CD4-positive, alpha-beta T cell (primary cell): ENCODE results near the gene NCK2. TPM values are rescaled to one million over a fixed set of nuclear protein-coding genes. Genes with fewer than 3 reads are reported as not detected.

Source experiments
- ATAC-seq: fragments of 200-7000 bp; cut with Tn5 transposase; one replicate; pipeline ENCODE4 v1.10.0; 2022; ENCODE audit warnings: mild to moderate bottlenecking; ENCODE audit not compliant: poor library complexity
- CTCF ChIA-PET: fragments of 350-600 bp; sonication (Branson Sonifier 250); formaldehyde crosslinking; loops from one replicate; lab custom pipeline; 2021; ENCODE audit warnings: antibody characterized with exemption, inconsistent platforms; lab: Charles Lee
- POLR2A ChIA-PET: fragments of 350-600 bp; sonication (Branson Sonifier 250); formaldehyde crosslinking; loops from one replicate; lab custom pipeline; 2021; ENCODE audit warnings: antibody characterized with exemption, inconsistent platforms; lab: Charles Lee
- DNase-seq, 14 experiments: peaks; one replicate each; pipeline ENCODE4 v3.0.0-alpha.2; 2013 to 2020; ENCODE audit warnings: mixed read lengths in 2 of 14
- H3K27ac ChIP-seq, 2 donors: one replicate each; pipeline versions ENCODE4 v1.5.1 to v1.7.0; 2013; ENCODE audit warnings: low read length in 2 of 2, low read depth in 1 of 2, mild to moderate bottlenecking in 1 of 2
- H3K27me3 ChIP-seq, 2 experiments: 1 replicate in 1 of 2; 2 replicates in 1 of 2; pipeline versions ENCODE4 v1.6.1 to v1.7.0; 2013; ENCODE audit warnings: low read length in 2 of 2, control low read depth in 1 of 2, mild to moderate bottlenecking in 1 of 2, moderate library complexity in 1 of 2; ENCODE audit not compliant: insufficient read depth in 2 of 2, control insufficient read depth in 1 of 2
- H3K36me3 ChIP-seq: one replicate; pipeline ENCODE4 v1.6.1; 2013; ENCODE audit warnings: low read length, control low read depth; ENCODE audit not compliant: insufficient read depth
- H3K4me1 ChIP-seq: one replicate; pipeline ENCODE4 v1.6.1; 2013; ENCODE audit warnings: low read length, control low read depth; ENCODE audit not compliant: insufficient read depth
- H3K4me3 ChIP-seq: one replicate; pipeline ENCODE4 v1.5.1; 2013; ENCODE audit warnings: mild to moderate bottlenecking, low read length, moderate library complexity
- H3K9me3 ChIP-seq, 2 experiments: 1 replicate in 1 of 2; 2 replicates in 1 of 2; pipeline versions ENCODE4 v1.6.1 to v1.7.0; 2013; ENCODE audit warnings: low read length in 2 of 2, mild to moderate bottlenecking in 2 of 2, control low read depth in 1 of 2, moderate library complexity in 1 of 2; ENCODE audit not compliant: control insufficient read depth in 1 of 2, insufficient read depth in 1 of 2
- H3K27ac Mint-ChIP-seq: one replicate; pipeline ENCODE4 v1.8.0; 2020; ENCODE audit warnings: mixed read lengths
- H3K27me3 Mint-ChIP-seq: one replicate; pipeline ENCODE4 v1.8.0; 2021; ENCODE audit warnings: mixed read lengths
- H3K36me3 Mint-ChIP-seq: one replicate; pipeline ENCODE4 v1.8.0; 2021; ENCODE audit warnings: low read depth, mixed read lengths
- H3K4me1 Mint-ChIP-seq: one replicate; pipeline ENCODE4 v1.8.0; 2021; ENCODE audit warnings: low read depth, mixed read lengths
- H3K4me3 Mint-ChIP-seq: one replicate; pipeline ENCODE4 v1.8.0; 2020; ENCODE audit warnings: mild to moderate bottlenecking, mixed read lengths
- H3K9me3 Mint-ChIP-seq: one replicate; pipeline ENCODE4 v1.8.0; 2020; ENCODE audit warnings: mixed read lengths
- intact Hi-C, 2 experiments: fragments of 100-400 bp; cut with DNase I in 1 of 2; cut with micrococcal nuclease in 1 of 2; formaldehyde crosslinking; loops; one replicate each; pipeline versions ENCODE4 v1.15.1 to v1.9.0; 2023 to 2025; cut with DNase I, micrococcal nuclease
- total RNA-seq, 174 experiments: library from RNA in 2 of 174; stranded (reverse) in 2 of 174; gene quantifications; one replicate each; pipeline ENCODE4 v1.2.3 and lab custom pipeline; 2021 to 2026
- TF ChIP-seq, protein P1 (sequence below): fragments of 200-600 bp; IDR thresholded peaks from one replicate; pipeline ENCODE4 v1.8.0; 2022; ENCODE audit warnings: antibody characterized with exemption, mild to moderate bottlenecking

Gene NCK2
- total RNA-seq, 2 experiments from 2014 or later: 92.1 to 92.3 TPM

DNA sequence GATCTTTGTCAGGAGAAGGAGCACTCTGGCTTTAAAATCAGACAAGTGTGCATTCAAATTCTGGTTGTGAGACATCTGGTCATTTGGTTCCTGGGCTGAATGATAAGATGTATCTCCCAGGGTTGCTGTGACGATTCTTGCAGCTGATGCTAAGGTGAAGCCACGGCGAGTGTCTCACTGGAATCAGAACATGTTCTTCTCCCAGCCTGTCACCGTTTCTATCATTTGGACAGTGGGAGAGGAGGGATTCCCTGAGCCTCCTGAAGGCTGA, 68.3 kb downstream of the NCK2 start:
- peaks cover 60% of the 10 kb centered on the region for H3K36me3 Mint-ChIP-seq
- TF ChIP-seq, protein P1, sequence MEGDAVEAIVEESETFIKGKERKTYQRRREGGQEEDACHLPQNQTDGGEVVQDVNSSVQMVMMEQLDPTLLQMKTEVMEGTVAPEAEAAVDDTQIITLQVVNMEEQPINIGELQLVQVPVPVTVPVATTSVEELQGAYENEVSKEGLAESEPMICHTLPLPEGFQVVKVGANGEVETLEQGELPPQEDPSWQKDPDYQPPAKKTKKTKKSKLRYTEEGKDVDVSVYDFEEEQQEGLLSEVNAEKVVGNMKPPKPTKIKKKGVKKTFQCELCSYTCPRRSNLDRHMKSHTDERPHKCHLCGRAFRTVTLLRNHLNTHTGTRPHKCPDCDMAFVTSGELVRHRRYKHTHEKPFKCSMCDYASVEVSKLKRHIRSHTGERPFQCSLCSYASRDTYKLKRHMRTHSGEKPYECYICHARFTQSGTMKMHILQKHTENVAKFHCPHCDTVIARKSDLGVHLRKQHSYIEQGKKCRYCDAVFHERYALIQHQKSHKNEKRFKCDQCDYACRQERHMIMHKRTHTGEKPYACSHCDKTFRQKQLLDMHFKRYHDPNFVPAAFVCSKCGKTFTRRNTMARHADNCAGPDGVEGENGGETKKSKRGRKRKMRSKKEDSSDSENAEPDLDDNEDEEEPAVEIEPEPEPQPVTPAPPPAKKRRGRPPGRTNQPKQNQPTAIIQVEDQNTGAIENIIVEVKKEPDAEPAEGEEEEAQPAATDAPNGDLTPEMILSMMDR: no peak
- no peaks in the 10 kb centered on the region for H3K9me3 Mint-ChIP-seq
- no peaks in the 10 kb centered on the region for H3K9me3 ChIP-seq
- intact Hi-C loops: no loop called here
- H3K4me3 ChIP-seq: no peak overlapping the region
- H3K27me3 Mint-ChIP-seq: no peaks in the 10 kb centered on the region
- H3K4me1 ChIP-seq: peaks cover 77% of the 10 kb centered on the region
- H3K4me1 Mint-ChIP-seq: peaks cover 94% of the 10 kb centered on the region
- ChIA-PET CTCF (no interaction called here), POLR2A (interaction anchor here (2.6 kb wide), 1 partner anchor 13 kb away, joined by 7 read pairs; no protein-coding TSS in a partner anchor)
- no peak overlapping the region for H3K4me3 Mint-ChIP-seq
- ATAC-seq: no peak
- peak overlapping the region; percentile 98 for H3K27ac Mint-ChIP-seq
- peaks cover 36% of the 10 kb centered on the region for H3K36me3 ChIP-seq
- DNase-seq: no peak
- H3K27me3 ChIP-seq: no peaks in the 10 kb centered on the region
- peak overlapping the region in 1 of 2 donors; percentile 12 for H3K27ac ChIP-seq

DNA sequence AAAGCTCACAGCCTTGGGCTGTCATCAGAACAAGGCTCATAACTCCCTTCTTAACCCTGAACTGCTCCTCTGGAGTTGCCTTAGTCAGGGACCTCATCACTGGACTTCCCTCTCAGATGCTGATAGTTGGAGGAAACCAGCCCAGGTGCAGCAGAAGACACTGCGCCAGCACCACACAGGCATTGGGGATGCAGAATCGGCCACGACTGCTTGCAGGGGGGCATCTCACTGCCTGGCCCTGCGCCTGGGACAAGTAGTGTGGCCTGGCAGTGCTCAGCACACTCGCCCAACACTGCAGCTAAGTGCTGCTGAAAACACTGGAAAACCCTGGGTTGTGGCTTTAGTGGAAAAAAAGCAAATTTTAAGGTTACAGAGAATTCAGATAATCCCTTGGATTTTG, 68.7 kb downstream of the NCK2 start:
- H3K36me3 Mint-ChIP-seq: peaks cover 60% of the 10 kb centered on the region
- H3K36me3 ChIP-seq: peaks cover 36% of the 10 kb centered on the region
- ChIA-PET CTCF (no interaction called here), POLR2A (no interaction called here)
- no peak overlapping the region for H3K4me3 ChIP-seq
- TF ChIP-seq, protein P1: no peak
- peaks cover 90% of the 10 kb centered on the region for H3K4me1 Mint-ChIP-seq
- H3K4me3 Mint-ChIP-seq: no peak overlapping the region
- H3K27ac Mint-ChIP-seq: peak overlapping the region; percentile 98
- no peaks in the 10 kb centered on the region for H3K9me3 ChIP-seq
- peaks cover 73% of the 10 kb centered on the region for H3K4me1 ChIP-seq
- no peaks in the 10 kb centered on the region for H3K9me3 Mint-ChIP-seq
- no peak for DNase-seq
- no peaks in the 10 kb centered on the region for H3K27me3 ChIP-seq
- intact Hi-C loops: no loop called here
- no peak for ATAC-seq
- H3K27ac ChIP-seq: no peak overlapping the region
- no peaks in the 10 kb centered on the region for H3K27me3 Mint-ChIP-seq

- ChIA-PET CTCF (no interaction called here), POLR2A (interaction anchor here (0.6 kb wide), 1 partner anchor 37 kb away, joined by 3 read pairs; no protein-coding TSS in a partner anchor)
- Histone ChIP-seq H3K27me3 (no peaks in the 10 kb centered on the region), H3K36me3 (peaks cover 41% of the 10 kb centered on the region), H3K4me3 (no peak overlapping the region), H3K4me1 (peaks cover 67% of the 10 kb centered on the region), H3K27ac (no peak overlapping the region), H3K9me3 (no peaks in the 10 kb centered on the region)
- H3K4me1 Mint-ChIP-seq: peaks cover 90% of the 10 kb centered on the region
- H3K4me3 Mint-ChIP-seq: no peak overlapping the region
- intact Hi-C loops: no loop called here
- no peak for DNase-seq
- peaks cover 60% of the 10 kb centered on the region for H3K36me3 Mint-ChIP-seq
- H3K9me3 Mint-ChIP-seq: no peaks in the 10 kb centered on the region
- H3K27me3 Mint-ChIP-seq: no peaks in the 10 kb centered on the region
- peak overlapping the region; percentile 98 for H3K27ac Mint-ChIP-seq
- no peak for ATAC-seq
- TF ChIP-seq, protein P1: no peak
Measured at GRCh38 chr2:105814291-105814940, 69.7 kb downstream of the NCK2 start.
